Measurements from ENCODE around the gene RAD21L1.

The RAD21L1 gene

GRCh38 chr20:1297486-1297885, 71.6 kb downstream of the RAD21L1 start:
- DNase-seq, result no peak

- no peak for DNase-seq
These were observed 72.3 kb downstream of the RAD21L1 start for GRCh38 chr20:1298166-1298565.

DNA sequence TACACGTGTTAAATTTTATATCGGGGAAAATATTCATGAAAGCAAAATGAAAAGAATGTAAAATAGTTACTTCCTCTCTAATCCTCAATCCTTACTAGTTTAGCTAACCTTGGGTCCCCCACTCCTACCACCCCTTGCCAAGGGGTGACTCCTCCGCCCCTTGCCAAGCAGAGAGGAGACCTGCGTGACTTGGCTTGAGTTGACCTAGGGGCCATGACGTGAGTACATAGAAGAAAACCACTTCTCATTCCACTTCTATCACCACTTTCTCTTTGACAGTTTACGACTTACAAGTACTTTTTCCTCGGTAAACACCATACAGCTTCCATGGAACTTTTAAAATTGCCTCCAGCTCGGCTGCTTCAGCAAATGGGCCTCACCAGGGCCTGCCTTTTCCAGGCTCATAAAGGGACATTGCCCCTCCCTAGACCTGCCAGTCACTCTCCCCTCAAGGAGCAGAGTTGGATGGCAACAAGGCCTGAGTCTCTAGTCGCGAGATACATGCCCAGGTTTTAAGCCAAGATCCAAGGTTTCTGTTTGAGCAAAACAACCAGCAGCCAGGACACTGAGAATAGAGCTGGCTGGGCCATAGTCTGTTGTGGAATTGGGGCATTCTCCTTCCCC, 73.2 kb downstream of the RAD21L1 start:
- no peak for DNase-seq

GRCh38 chr20:1299522-1299921, 73.7 kb downstream of the RAD21L1 start:
- DNase-seq, result no peak

DNA sequence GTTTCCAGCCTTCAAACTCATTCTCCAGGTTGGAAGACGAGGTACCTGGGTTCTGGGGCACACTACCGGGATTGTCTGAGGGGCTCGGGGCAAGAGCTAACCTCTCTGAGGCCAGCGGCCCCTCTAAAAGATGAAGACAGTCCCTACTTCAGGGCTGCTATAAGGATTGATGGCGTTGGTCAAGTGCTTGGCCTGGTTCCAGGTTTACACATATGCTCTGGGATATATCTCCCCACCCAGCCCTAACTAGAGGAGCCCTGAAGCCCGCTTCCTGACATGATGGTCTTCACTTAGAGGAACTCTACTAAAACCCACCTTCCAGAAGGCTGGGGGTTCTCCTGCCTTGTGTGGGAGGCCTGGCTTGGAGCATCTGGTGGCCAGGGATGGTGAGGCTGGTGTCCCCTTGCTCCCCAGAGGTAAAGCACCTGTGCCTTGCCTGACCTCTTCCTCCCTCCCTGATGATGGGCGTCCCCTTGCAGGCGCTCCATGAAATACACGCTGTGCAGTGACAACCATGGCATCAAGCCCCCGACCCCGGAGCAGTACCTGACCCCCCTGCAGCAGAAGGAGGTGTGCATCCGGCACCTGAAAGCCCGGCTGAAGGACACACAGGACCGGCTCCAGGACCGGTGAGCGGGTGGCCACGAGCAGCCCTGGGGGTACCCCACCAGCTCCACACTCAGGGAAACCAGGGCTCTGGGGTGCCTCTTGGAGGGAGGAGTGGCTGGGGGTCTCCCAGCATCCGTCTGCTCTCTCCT, 74.4 kb downstream of the RAD21L1 start:
- no peak for DNase-seq

DNA sequence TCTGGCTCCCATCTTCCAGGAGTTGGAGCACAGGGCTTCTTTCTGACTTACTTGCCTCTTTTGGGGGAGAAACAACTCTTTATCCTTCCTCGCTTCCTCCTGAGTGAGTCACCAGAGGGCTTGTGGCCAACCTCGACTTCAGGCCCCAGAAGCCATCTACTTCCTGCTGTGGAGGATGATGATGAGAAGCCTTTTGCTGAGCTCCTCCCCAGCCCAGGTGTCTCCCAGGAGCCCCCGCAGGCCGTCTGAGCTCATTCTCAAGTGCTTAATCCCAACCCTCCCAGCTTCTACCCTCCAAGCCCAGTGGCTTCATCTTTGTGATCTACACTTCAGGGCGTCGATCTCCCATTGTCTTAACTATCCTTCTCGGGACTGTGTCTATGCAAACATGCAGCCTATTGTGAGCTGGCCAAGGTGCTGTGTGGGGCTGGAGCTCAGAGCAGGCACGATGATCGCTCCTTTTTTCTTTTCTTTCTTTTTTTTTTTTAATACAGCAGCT, 75.2 kb downstream of the RAD21L1 start:
- no peak for DNase-seq

GRCh38 chr20:1302685-1303541, 77.1 kb downstream of the RAD21L1 start:
- peak; percentile 74 for DNase-seq

DNA sequence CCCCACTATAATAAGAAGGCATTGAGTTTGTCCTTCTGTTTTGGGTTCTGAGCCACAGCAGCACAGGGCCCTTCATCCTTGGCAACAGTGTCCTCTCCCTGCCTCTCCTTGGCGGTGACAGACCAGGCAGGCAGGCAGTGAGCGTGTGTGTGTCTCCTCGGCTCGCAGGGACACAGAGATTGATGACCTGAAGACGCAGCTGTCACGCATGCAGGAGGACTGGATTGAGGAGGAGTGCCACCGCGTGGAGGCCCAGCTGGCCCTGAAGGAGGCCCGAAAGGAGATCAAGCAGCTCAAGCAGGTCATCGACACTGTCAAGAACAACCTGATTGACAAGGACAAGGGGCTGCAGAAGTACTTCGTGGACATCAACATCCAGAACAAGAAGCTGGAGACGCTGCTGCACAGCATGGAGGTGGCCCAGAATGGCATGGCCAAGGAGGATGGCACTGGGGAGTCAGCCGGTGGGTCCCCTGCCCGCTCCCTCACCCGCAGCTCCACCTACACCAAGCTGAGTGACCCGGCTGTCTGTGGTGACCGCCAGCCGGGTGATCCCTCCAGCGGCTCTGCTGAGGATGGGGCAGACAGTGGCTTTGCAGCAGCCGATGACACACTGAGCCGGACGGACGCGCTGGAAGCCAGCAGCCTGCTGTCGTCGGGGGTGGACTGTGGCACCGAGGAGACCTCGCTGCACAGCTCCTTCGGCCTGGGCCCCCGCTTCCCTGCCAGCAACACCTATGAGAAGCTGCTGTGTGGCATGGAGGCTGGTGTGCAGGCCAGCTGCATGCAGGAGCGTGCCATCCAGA, 79.1 kb downstream of the RAD21L1 start:
- peak; percentile 62 for DNase-seq
